ENCODE data around the gene CNNM2. TPM values are rescaled to one million over a fixed set of nuclear protein-coding genes. Genes with fewer than 3 reads are reported as not detected.

Gene CNNM2
- total and polyA plus RNA-seq, 7 donors = 0.49 to 2.6 (median 1.3) TPM

DNA sequence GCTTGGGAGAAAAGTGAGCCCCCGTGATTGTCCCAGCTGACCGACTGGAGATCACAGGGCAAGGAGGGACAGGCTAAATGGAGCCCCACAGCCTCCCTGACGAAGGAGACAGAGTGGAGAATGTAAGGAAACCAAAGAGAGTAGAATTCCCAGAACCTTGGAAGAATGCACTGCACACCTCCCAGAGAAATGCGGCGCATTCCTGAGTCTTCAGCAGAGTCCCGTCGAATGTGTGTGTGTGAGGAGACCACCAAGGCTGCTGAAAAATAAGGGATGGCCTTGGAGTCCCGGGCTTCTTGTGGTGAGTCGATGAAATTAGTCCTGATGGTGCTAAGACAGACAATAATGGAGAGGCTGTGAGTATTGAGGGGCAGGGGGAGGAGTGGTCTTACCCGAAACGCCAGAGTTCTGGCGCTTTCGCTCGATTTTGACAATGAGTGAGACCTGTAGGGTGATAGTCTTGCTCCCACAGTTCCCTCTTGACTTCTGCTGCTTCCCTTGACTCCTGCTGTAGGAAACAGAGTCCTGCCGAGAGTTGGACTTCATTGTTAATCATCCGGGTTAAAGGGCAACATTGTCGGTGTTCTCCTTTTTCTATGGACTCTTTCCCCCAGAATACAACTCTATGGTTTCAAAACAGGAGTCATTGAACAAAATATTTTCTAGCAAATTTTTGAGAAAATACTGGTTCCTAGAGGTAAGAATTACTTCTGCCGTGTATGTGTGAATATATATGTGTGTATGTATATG is 103.2 kb downstream of the CNNM2 start:
- WGBS, 3 donors = 86 to 90% (median 88%) methylated on average over 18 of the region's 18 CpGs
- intact Hi-C loops (cut with DNase I) = no loop called here

DNA sequence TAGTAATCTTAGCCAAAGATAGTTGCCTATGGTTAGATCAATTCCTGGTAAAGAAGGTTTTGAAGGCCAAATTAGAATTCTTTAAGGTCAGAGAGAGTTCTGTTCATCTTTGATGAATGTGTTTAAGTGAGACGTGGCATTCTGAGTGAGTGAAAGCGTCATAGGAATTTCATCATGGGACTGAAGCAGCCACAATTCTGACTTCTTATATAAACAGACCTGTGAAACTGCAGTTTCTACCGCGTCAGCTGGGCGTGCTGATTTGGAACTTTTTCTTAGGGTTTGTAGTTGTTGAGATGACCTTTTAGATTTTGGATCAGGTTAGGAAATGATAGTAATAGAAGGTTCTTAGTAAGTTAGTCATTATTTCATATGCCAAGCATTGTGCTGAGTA is 103.8 kb downstream of the CNNM2 start:
- H3K4me3 ChIP-seq = no peak overlapping the region
- no peaks in the 10 kb centered on the region for H3K4me1 ChIP-seq
- no peaks in the 10 kb centered on the region for H3K9me3 ChIP-seq
- no peak overlapping the region for H3K27ac ChIP-seq
- DNase-seq = no peak
- intact Hi-C loops (cut with DNase I) = loop anchor here in 1 of 2 donors (2.0 kb wide), 1 partner anchor 61 kb away; no protein-coding TSS in a partner anchor
- no peaks in the 10 kb centered on the region for H3K27me3 ChIP-seq (ENCODE audit: insufficient read depth in 3 of 3, low read length in 2 of 3)
- WGBS, 3 donors = 84 to 91% (median 90%) methylated on average over 5 of the region's 5 CpGs
- no peaks in the 10 kb centered on the region for H3K36me3 ChIP-seq (ENCODE audit: insufficient read depth in 1 of 2, low read depth in 1 of 2)
- no peak for ATAC-seq
- TF ChIP-seq CTCF (IDR thresholded peaks at IDR 0.05) = no peak

More for the DNA sequence above, 103.2 kb downstream of the CNNM2 start:
- H3K4me3 ChIP-seq = no peak overlapping the region
- no peak for DNase-seq
- no peak overlapping the region for H3K27ac ChIP-seq
- no peak for TF ChIP-seq CTCF (IDR thresholded peaks at IDR 0.05)
- no peaks in the 10 kb centered on the region for H3K4me1 ChIP-seq
- no peaks in the 10 kb centered on the region for H3K9me3 ChIP-seq
- no peaks in the 10 kb centered on the region for H3K36me3 ChIP-seq (ENCODE audit: insufficient read depth in 1 of 2, low read depth in 1 of 2)
- no peaks in the 10 kb centered on the region for H3K27me3 ChIP-seq (ENCODE audit: insufficient read depth in 3 of 3, low read length in 2 of 3)
- ATAC-seq = no peak

- Histone ChIP-seq H3K9me3 (no peaks in the 10 kb centered on the region), H3K4me1 (no peaks in the 10 kb centered on the region), H3K27ac (no peak overlapping the region), H3K4me3 (no peak overlapping the region), H3K27me3 (ENCODE audit: insufficient read depth in 3 of 3, low read length in 2 of 3) (no peaks in the 10 kb centered on the region), H3K36me3 (ENCODE audit: insufficient read depth in 1 of 2, low read depth in 1 of 2) (no peaks in the 10 kb centered on the region)
- DNase-seq (no peak), ATAC-seq (no peak)
- 84 to 90% (median 88%) methylated on average over 2 of the region's 2 CpGs for WGBS, 3 donors
- TF ChIP-seq CTCF (IDR thresholded peaks at IDR 0.05) = no peak
- intact Hi-C loops (cut with DNase I) = no loop called here
These were observed 107.6 kb downstream of the CNNM2 start for GRCh38 chr10:103025696-103026095.

GRCh38 chr10:103038570-103038969 is 120.5 kb downstream of the CNNM2 start:
- Histone ChIP-seq H3K27ac (no peak overlapping the region), H3K4me3 (no peak overlapping the region), H3K27me3 (ENCODE audit: insufficient read depth in 3 of 3, low read length in 2 of 3) (no peaks in the 10 kb centered on the region), H3K4me1 (no peaks in the 10 kb centered on the region), H3K36me3 (ENCODE audit: insufficient read depth in 1 of 2, low read depth in 1 of 2) (no peaks in the 10 kb centered on the region), H3K9me3 (no peaks in the 10 kb centered on the region)
- no peak for TF ChIP-seq CTCF (IDR thresholded peaks at IDR 0.05)
- DNase-seq (no peak), ATAC-seq (no peak)
- intact Hi-C loops (cut with DNase I) = no loop called here
- WGBS, 3 donors = 84 to 91% (median 85%) methylated on average over 2 of the region's 2 CpGs

DNA sequence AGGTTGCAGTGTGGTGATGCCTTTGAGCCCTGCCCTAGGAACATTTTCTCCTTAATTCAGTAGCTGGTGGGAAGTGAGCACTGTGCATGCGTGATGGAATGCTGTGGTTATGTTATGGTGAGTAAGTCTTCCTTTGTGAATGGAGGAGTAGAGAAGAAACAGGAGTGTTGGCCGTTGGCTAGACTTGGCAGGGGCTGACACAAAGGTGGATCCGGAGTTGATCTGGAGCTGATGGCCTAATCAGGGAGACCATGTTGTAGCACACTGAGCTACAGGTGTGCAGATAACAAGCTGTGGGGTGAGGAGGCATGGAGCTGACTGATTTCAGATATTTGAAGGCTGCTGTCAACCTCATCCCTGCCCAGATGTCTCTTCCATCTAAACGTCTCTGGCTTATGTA is 122.3 kb downstream of the CNNM2 start:
- no peak for DNase-seq
- Histone ChIP-seq H3K36me3 (ENCODE audit: insufficient read depth in 1 of 2, low read depth in 1 of 2) (no peaks in the 10 kb centered on the region), H3K27ac (no peak overlapping the region), H3K9me3 (no peaks in the 10 kb centered on the region), H3K4me1 (peaks cover 3% of the 10 kb centered on the region), H3K4me3 (no peak overlapping the region), H3K27me3 (ENCODE audit: insufficient read depth in 3 of 3, low read length in 2 of 3) (no peaks in the 10 kb centered on the region)
- ATAC-seq = no peak
- TF ChIP-seq CTCF (IDR thresholded peaks at IDR 0.05) = no peak
- 80 to 87% (median 82%) methylated on average over 4 of the region's 4 CpGs for WGBS, 3 donors
- intact Hi-C loops (cut with DNase I) = no loop called here
